Right ventricle myocardium superior (tissue), 1 donor: ENCODE measurements around the gene SENP6. TPM values are rescaled to one million over a fixed set of nuclear protein-coding genes. Genes with fewer than 3 reads are reported as not detected.

Experiments used
- ATAC-seq: fragments of 200-7000 bp; cut with Tn5 transposase; one replicate; pipeline ENCODE4 v1.9.1; 2020; ENCODE audit warnings: mild to moderate bottlenecking; ENCODE audit not compliant: poor library complexity
- DNase-seq: peaks from one replicate; pipeline ENCODE4 v3.0.0-alpha.2; 2020
- intact Hi-C: fragments of 100-400 bp; cut with DNase I; formaldehyde crosslinking; loops from one replicate; pipeline ENCODE4 v1.11.2; 2022
- total RNA-seq: library from RNA; stranded (reverse); fragmentation: NEBNext Ultra II Directional; extraction: Animal tissue kit (Norgen Biotek cat#: 25700); gene quantifications from one replicate; pipeline ENCODE4 v1.2.1, GENCODE V29; 2021
- donor health status: DM: no; HTN: yes; CAD: no; lungs with severe emphysema.

The SENP6 gene
- total RNA-seq, 1 donor from 2014 or later, result 46.8 TPM

- intact Hi-C loops, result no loop called here
These were observed 160.4 kb downstream of the SENP6 start for GRCh38 chr6:75762063-75762462.

GRCh38 chr6:75766387-75766786 is 164.7 kb downstream of the SENP6 start:
- DNase-seq (no peak), ATAC-seq (no peak)
- intact Hi-C loops, result no loop called here

More at GRCh38 chr6:75762063-75762462, 160.4 kb downstream of the SENP6 start:
- DNase-seq, result no peak
- ATAC-seq, result no peak

Other genes starting within 250 kb of the SENP6 start
- 160 TPM for gene FILIP1, start 108.1 kb upstream of the SENP6 start, total RNA-seq
- gene MYO6, start 147.4 kb downstream of the SENP6 start, total RNA-seq, result 5.4 TPM